Parathyroid adenoma (tissue), 2 donors: ENCODE results near the gene FSTL5.

Experiments
- H2AFZ ChIP-seq: fragments of 300-600 bp; sonication (generic); one replicate; pipeline ENCODE4 v1.7.0; 2017; ENCODE audit warnings: antibody characterized with exemption, mild to moderate bottlenecking
- H3K27ac ChIP-seq: fragments of 300-600 bp; sonication (generic); one replicate; pipeline ENCODE4 v1.7.0; 2017
- H3K27me3 ChIP-seq: fragments of 300-600 bp; sonication (generic); one replicate; pipeline ENCODE4 v1.7.0; 2017; ENCODE audit warnings: low read length; ENCODE audit not compliant: control insufficient read depth, insufficient read depth
- H3K36me3 ChIP-seq: fragments of 300-600 bp; sonication (generic); one replicate; pipeline ENCODE4 v1.7.0; 2017; ENCODE audit warnings: low read length; ENCODE audit not compliant: control insufficient read depth, insufficient read depth
- H3K4me1 ChIP-seq: fragments of 300-600 bp; sonication (generic); one replicate; pipeline ENCODE4 v1.7.0; 2017; ENCODE audit warnings: control low read depth
- H3K4me2 ChIP-seq: fragments of 300-600 bp; sonication (generic); one replicate; pipeline ENCODE4 v1.7.0; 2017; ENCODE audit warnings: low read length
- H3K4me3 ChIP-seq: fragments of 300-600 bp; sonication (generic); one replicate; pipeline ENCODE4 v1.7.0; 2017; ENCODE audit warnings: low read depth, low read length
- H3K79me2 ChIP-seq: fragments of 300-600 bp; sonication (generic); one replicate; pipeline ENCODE4 v1.7.0; 2017; ENCODE audit warnings: control low read depth
- H3K9ac ChIP-seq: fragments of 300-600 bp; sonication (generic); one replicate; pipeline ENCODE4 v1.7.0; 2017; ENCODE audit warnings: mild to moderate bottlenecking
- H3K9me3 ChIP-seq: fragments of 300-600 bp; sonication (generic); one replicate; pipeline ENCODE4 v1.7.0; 2017; ENCODE audit warnings: low read length; ENCODE audit not compliant: control insufficient read depth
- TF ChIP-seq, protein P1 (sequence below): fragments of 300-600 bp; sonication (generic); IDR thresholded peaks from one replicate; pipeline ENCODE4 v1.7.0; 2017; ENCODE audit warnings: antibody characterized with exemption, mild to moderate bottlenecking
- donor health status: primary hyperparathyroidism.

Gene FSTL5

GRCh38 chr4:161893566-161893965 is 270.2 kb downstream of the FSTL5 start:
- H3K27me3 ChIP-seq = no peaks in the 10 kb centered on the region
- H3K4me3 ChIP-seq = no peak overlapping the region
- H3K36me3 ChIP-seq = no peaks in the 10 kb centered on the region
- H3K9me3 ChIP-seq = no peaks in the 10 kb centered on the region
- no peak overlapping the region for H3K4me2 ChIP-seq
- H3K79me2 ChIP-seq = no peaks in the 10 kb centered on the region
- no peaks in the 10 kb centered on the region for H3K4me1 ChIP-seq
- no peak overlapping the region for H2AFZ ChIP-seq
- H3K27ac ChIP-seq = no peak overlapping the region
- TF ChIP-seq, protein P1, sequence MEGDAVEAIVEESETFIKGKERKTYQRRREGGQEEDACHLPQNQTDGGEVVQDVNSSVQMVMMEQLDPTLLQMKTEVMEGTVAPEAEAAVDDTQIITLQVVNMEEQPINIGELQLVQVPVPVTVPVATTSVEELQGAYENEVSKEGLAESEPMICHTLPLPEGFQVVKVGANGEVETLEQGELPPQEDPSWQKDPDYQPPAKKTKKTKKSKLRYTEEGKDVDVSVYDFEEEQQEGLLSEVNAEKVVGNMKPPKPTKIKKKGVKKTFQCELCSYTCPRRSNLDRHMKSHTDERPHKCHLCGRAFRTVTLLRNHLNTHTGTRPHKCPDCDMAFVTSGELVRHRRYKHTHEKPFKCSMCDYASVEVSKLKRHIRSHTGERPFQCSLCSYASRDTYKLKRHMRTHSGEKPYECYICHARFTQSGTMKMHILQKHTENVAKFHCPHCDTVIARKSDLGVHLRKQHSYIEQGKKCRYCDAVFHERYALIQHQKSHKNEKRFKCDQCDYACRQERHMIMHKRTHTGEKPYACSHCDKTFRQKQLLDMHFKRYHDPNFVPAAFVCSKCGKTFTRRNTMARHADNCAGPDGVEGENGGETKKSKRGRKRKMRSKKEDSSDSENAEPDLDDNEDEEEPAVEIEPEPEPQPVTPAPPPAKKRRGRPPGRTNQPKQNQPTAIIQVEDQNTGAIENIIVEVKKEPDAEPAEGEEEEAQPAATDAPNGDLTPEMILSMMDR = no peak
- H3K9ac ChIP-seq = no peak overlapping the region

DNA sequence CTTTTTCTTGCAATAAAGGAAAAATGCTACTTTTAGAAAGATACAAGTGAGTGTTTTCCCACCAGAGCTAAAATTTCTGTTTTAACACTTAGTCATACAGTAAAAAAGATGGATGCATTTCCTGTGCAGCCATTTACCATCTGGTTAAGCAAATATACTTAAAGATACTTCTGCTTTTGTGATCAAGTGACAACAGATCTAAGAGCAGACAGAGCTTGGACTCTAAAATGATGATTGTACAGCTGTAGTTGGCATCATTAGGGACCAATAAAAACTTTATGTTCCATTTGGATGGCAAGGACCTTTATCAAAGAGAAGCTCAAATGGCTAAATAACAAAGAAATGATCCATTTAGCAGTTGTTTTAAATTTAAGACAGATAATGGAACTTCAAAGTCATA is 270.8 kb downstream of the FSTL5 start:
- TF ChIP-seq, protein P1 = no peak

DNA sequence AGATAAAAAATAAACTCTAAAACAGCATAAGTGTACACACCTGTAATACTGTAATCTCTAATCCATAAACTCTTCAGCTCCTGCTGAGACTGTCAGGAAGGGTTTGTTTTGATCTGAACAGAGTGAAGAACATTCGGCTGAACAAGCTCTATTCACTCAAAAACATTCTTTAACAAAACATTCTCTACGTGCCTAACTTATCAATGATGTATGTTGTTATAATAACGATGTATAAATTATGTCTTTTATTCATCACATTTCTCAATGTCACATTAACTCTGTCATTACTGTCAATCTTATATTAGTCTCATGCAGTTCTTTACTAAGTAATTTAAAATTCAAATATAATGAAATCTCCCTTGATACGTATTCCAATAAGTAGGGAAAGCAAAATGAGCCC is 280.6 kb downstream of the FSTL5 start:
- H3K27me3 ChIP-seq = no peaks in the 10 kb centered on the region
- H2AFZ ChIP-seq = no peak overlapping the region
- H3K27ac ChIP-seq = no peak overlapping the region
- H3K4me1 ChIP-seq = no peaks in the 10 kb centered on the region
- no peak overlapping the region for H3K4me2 ChIP-seq
- TF ChIP-seq, protein P1 = no peak
- H3K9me3 ChIP-seq = no peaks in the 10 kb centered on the region
- no peak overlapping the region for H3K9ac ChIP-seq
- H3K36me3 ChIP-seq = no peaks in the 10 kb centered on the region
- no peaks in the 10 kb centered on the region for H3K79me2 ChIP-seq
- no peak overlapping the region for H3K4me3 ChIP-seq

More for the DNA sequence above, 270.8 kb downstream of the FSTL5 start:
- Histone ChIP-seq H3K79me2 (no peaks in the 10 kb centered on the region), H2AFZ (no peak overlapping the region), H3K9me3 (no peaks in the 10 kb centered on the region), H3K9ac (no peak overlapping the region), H3K27me3 (no peaks in the 10 kb centered on the region), H3K4me1 (no peaks in the 10 kb centered on the region), H3K4me3 (no peak overlapping the region), H3K4me2 (no peak overlapping the region), H3K27ac (no peak overlapping the region), H3K36me3 (no peaks in the 10 kb centered on the region)

GRCh38 chr4:161881370-161881769 is 282.4 kb downstream of the FSTL5 start:
- Histone ChIP-seq H3K9me3 (no peaks in the 10 kb centered on the region), H3K9ac (no peak overlapping the region), H3K79me2 (no peaks in the 10 kb centered on the region), H3K4me2 (no peak overlapping the region), H3K27ac (no peak overlapping the region), H2AFZ (no peak overlapping the region), H3K4me3 (no peak overlapping the region), H3K36me3 (no peaks in the 10 kb centered on the region), H3K27me3 (no peaks in the 10 kb centered on the region), H3K4me1 (no peaks in the 10 kb centered on the region)
- TF ChIP-seq, protein P1 = no peak

GRCh38 chr4:161869511-161869910 is 294.3 kb downstream of the FSTL5 start:
- no peak overlapping the region for H3K27ac ChIP-seq
- H3K4me2 ChIP-seq = no peak overlapping the region
- H3K27me3 ChIP-seq = no peaks in the 10 kb centered on the region
- H3K4me3 ChIP-seq = no peak overlapping the region
- no peaks in the 10 kb centered on the region for H3K79me2 ChIP-seq
- H3K9ac ChIP-seq = no peak overlapping the region
- no peaks in the 10 kb centered on the region for H3K4me1 ChIP-seq
- no peaks in the 10 kb centered on the region for H3K36me3 ChIP-seq
- no peak overlapping the region for H2AFZ ChIP-seq
- TF ChIP-seq, protein P1 = no peak
- no peaks in the 10 kb centered on the region for H3K9me3 ChIP-seq
